Neutrophil (primary cell): ENCODE data around the gene THRAP3.

Source experiments
- H3K27ac ChIP-seq: fragments of 200-600 bp; sonication (generic); 2 replicates; pipeline ENCODE4 v1.5.1; 2016; ENCODE audit warnings: mild to moderate bottlenecking, moderate library complexity
- H3K27me3 ChIP-seq: fragments of 200-600 bp; sonication (generic); 2 replicates; pipeline ENCODE4 v1.6.0; 2016; ENCODE audit warnings: mild to moderate bottlenecking
- H3K36me3 ChIP-seq: fragments of 200-600 bp; sonication (generic); 2 replicates; pipeline ENCODE4 v1.5.1; 2017
- H3K4me1 ChIP-seq, 2 experiments: fragments of 200-600 bp in 1 of 2; sonication (generic) in 1 of 2; 1 replicate in 1 of 2; 2 replicates in 1 of 2; pipeline versions ENCODE4 v1.5.1 to v1.6.1; 2013 to 2016; ENCODE audit warnings: low read depth in 1 of 2, low read length in 1 of 2, mild to moderate bottlenecking in 1 of 2, moderate library complexity in 1 of 2; ENCODE audit not compliant: control insufficient read depth in 1 of 2, insufficient read depth in 1 of 2
- H3K4me3 ChIP-seq, 2 experiments: fragments of 200-600 bp in 1 of 2; sonication (generic) in 1 of 2; 1 replicate in 1 of 2; 2 replicates in 1 of 2; pipeline ENCODE4 v1.5.1; 2013 to 2016; ENCODE audit warnings: low read depth in 1 of 2, low read length in 1 of 2, mild to moderate bottlenecking in 1 of 2, moderate library complexity in 1 of 2
- H3K9me3 ChIP-seq: fragments of 200-600 bp; sonication (generic); 2 replicates; pipeline ENCODE4 v1.5.1; 2016
- CTCF ChIP-seq: fragments of 200-600 bp; sonication (generic); IDR thresholded peaks from 2 replicates; pipeline ENCODE4 v1.5.1; 2016; ENCODE audit warnings: antibody characterized with exemption

Gene THRAP3

GRCh38 chr1:36257375-36257767 is 33.1 kb downstream of the THRAP3 start:
- no peaks in the 10 kb centered on the region for H3K9me3 ChIP-seq
- H3K27me3 ChIP-seq: no peaks in the 10 kb centered on the region
- H3K36me3 ChIP-seq: peaks cover 46% of the 10 kb centered on the region
- peaks cover under 1 to 4% of the 10 kb centered on the region in 2 experiments for H3K4me1 ChIP-seq
- no peak overlapping the region for H3K27ac ChIP-seq
- no peak for TF ChIP-seq CTCF
- no peak overlapping the region for H3K4me3 ChIP-seq

GRCh38 chr1:36258960-36259344 is 34.7 kb downstream of the THRAP3 start:
- no peak overlapping the region for H3K4me3 ChIP-seq
- peaks cover 0 to 4% of the 10 kb centered on the region in 2 experiments for H3K4me1 ChIP-seq
- no peak for TF ChIP-seq CTCF
- no peak overlapping the region for H3K27ac ChIP-seq
- no peaks in the 10 kb centered on the region for H3K9me3 ChIP-seq
- H3K27me3 ChIP-seq: no peaks in the 10 kb centered on the region
- H3K36me3 ChIP-seq: peaks cover 46% of the 10 kb centered on the region

- H3K27ac ChIP-seq: no peak overlapping the region
These were observed 44.7 kb downstream of the THRAP3 start for GRCh38 chr1:36268981-36269380.

GRCh38 chr1:36269408-36269838 is 45.2 kb downstream of the THRAP3 start:
- Histone ChIP-seq H3K9me3 (no peaks in the 10 kb centered on the region), H3K4me3 (no peak overlapping the region), H3K27ac (no peak overlapping the region), H3K27me3 (no peaks in the 10 kb centered on the region), H3K4me1 (peaks cover 3 to 5% of the 10 kb centered on the region in 2 experiments), H3K36me3 (peaks cover 26% of the 10 kb centered on the region)
- TF ChIP-seq CTCF: no peak

More at GRCh38 chr1:36268981-36269380, 44.7 kb downstream of the THRAP3 start:
- no peak for TF ChIP-seq CTCF
- no peaks in the 10 kb centered on the region for H3K27me3 ChIP-seq
- H3K4me1 ChIP-seq: peaks cover 3 to 5% of the 10 kb centered on the region in 2 experiments
- H3K9me3 ChIP-seq: no peaks in the 10 kb centered on the region
- H3K4me3 ChIP-seq: no peak overlapping the region
- H3K36me3 ChIP-seq: peaks cover 30% of the 10 kb centered on the region

GRCh38 chr1:36273024-36273423 is 48.8 kb downstream of the THRAP3 start:
- Histone ChIP-seq H3K9me3 (no peaks in the 10 kb centered on the region), H3K36me3 (peaks cover 26% of the 10 kb centered on the region), H3K4me3 (no peak overlapping the region), H3K27me3 (no peaks in the 10 kb centered on the region), H3K4me1 (no peaks in the 10 kb centered on the region), H3K27ac (no peak overlapping the region)
- no peak for TF ChIP-seq CTCF

- Histone ChIP-seq H3K36me3 (peaks cover 20% of the 10 kb centered on the region), H3K27me3 (no peaks in the 10 kb centered on the region), H3K27ac (no peak overlapping the region), H3K9me3 (no peaks in the 10 kb centered on the region), H3K4me3 (no peak overlapping the region), H3K4me1 (no peaks in the 10 kb centered on the region)
- TF ChIP-seq CTCF: no peak
These were observed 50.0 kb downstream of the THRAP3 start for GRCh38 chr1:36274201-36274600.
